Activated CD8-positive, alpha-beta memory T cell treated with anti-CD3 and anti-CD28 coated beads, Interleukin-2, amount 50 U/mL, for 1 hour (primary cell): ENCODE results near the gene LRRC2.
"Not testable (repeated sequence)": the region's sequence is repeated elsewhere in the genome, so short reads cannot be mapped to it uniquely, and the experiment has no call there.

Source experiments
- DNase-seq: peaks from one replicate; pipeline ENCODE4 v3.0.0-alpha.2; 2020; ENCODE audit errors: extremely low read depth

Gene LRRC2

DNA sequence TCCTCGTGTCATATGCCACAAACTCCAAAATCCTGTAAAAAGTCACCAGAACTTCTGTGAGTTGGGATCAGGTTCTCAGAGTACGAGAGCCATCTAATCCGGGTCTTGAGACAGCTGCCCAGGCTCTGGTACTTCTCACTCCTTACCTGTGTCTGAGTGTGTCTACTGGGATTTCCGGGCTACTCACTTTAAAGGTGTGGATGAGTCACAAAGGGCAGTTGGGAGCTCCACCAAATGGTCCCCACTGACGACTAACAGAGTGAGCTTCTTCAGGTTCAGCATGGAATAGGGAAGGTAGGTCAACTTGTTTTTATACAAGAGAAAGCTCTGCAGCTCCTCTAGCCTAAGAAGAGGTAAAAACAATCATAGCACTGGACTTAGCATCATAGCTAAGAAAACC, 38.9 kb downstream of the LRRC2 start:
- no peak for DNase-seq

DNA sequence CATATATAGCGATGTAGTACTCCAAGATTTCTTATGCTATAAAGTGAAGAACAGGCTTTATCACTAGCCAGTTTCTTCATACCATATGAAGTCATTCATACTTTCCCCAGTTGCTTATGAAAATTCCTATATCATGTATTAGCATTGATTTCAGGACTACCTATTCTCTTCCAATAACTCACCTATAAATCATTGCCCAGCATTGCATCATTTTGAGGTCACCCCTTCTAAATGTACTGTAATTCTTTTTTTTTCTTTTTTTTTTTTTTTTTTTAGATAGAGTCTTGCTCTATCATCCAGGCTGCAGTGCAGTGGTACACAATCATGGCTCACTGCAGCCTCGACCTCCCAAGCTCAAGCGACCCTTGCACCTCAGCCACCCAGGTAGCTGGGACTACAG, 41.3 kb downstream of the LRRC2 start:
- DNase-seq, result no peak

DNA sequence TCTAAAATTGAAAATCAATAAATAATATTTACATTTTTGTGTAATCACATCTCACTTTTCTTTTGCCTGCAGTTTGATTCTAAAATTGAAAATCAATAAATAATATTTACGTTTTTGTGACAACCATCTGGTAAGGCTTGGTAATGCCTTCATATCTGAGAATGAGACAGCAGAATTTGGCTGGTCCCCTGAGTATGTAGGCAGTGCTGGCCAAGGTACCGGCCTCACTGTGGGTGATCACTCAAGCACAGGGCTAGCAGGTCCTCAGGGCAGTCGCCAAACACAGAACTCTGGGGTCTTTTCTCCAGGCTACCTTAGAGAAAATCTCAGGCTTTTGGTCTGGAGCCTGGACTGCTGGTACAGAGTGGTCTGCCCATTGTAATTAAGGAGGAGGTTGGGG, 42.1 kb downstream of the LRRC2 start:
- no peak for DNase-seq

DNA sequence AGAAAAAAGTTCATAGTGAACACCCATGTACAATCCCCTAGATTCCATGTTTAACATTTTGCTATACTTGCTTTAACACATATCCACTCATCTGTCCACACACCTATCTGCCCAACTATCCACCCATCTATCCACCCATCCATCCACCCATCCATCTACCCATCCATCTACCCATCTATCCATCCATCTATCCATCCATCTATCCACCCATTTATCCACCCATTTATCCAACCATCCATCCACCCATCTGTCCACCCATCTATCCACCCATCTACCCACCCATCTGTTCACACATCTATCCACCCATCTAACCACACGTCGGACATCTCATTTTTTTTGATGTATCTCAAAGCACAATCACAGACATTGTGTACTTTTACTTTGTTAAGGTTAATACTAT, 42.5 kb downstream of the LRRC2 start:
- no peak for DNase-seq

DNA sequence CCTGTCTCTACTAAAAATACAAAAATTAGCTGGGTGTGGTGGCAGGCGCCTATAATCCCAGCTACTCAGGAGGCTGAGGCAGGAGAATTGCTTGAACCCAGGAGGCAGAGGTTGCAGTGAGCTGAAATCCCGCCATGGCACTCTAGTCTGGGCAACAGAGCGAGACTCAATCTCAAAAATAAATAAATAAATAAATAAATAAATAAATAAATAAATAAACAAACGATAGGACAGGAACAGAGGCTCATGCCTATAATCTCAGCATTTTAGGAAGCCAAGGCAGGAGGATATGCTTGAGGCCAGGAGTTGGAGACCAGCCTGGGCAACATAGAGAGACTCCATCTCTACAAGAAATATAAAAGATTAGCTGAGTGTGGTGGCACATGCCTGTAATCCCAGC, 43.9 kb downstream of the LRRC2 start:
- not testable (repeated sequence) for DNase-seq

DNA sequence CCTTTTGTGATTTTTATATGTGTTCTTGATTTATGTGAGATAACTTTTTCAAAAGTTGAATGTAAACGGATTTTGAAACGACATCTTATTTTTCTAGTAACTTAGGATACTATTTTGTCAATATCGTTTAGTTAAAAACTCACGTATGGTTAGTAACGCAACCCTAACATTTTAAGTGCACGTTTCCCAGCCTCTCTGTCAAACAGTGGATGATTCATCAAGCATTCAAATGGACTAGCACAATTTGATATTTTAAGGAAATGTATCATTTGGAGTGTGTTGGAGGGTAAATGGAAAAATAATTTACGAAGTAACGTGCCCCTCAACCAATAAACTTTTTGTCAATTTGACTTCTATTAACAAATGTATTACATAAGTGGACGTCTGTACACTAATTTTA, 45.0 kb downstream of the LRRC2 start:
- DNase-seq, result no peak

DNA sequence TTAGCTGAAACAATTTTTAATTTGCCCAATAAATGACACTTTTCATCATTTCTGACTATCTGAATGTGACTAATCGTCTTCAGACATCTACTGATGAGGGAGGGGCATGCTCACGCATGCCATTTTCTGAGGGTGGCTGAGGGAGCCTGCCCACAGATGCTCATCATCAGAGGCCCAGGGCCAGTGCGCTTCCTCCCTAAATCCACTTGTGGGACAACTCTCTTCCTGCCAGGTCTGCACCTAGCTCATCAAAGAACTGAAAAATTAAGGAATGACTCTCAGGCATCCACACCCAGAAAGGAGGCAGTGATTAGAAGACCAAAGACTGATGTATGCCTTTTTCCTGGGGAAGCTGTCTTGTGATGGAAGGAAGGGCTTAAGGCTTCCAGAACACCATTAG, 45.6 kb downstream of the LRRC2 start:
- DNase-seq, result no peak

DNA sequence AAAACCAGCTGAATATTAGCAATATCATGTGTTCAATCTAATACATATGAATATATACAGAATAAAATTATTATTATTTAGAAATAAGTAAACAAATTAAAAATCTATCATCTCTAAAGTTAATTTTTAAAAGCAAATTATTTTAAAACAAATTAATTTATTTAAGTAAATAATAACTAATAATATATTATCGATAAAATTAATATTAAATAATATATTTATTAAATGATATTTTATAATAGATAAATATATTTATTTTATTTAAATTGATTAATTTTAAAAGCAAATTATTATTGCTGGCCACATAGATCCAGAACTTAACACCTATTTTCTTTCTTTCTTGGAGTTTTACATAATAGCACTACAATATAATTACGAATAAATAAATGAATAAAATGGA, 46.1 kb downstream of the LRRC2 start:
- DNase-seq, result no peak

DNA sequence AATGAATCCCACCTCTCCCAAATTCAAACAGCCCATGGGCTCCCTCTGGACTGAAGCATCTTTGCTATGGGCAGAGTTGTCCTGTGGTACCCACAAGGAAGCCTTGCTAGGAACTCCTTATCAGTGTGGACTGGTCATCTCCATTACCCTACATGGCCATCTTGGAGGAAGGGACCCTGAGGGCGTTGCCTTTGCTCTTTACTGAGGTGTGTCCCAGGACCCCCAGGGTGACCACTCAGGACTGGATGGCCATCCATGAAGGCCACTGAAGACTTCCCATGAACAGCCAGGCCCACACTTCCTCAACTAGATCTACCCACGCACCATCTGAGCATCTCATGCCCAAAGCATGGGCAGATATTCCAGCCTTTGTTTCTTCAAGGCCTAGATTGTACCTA, 48.3 kb downstream of the LRRC2 start:
- no peak for DNase-seq

DNA sequence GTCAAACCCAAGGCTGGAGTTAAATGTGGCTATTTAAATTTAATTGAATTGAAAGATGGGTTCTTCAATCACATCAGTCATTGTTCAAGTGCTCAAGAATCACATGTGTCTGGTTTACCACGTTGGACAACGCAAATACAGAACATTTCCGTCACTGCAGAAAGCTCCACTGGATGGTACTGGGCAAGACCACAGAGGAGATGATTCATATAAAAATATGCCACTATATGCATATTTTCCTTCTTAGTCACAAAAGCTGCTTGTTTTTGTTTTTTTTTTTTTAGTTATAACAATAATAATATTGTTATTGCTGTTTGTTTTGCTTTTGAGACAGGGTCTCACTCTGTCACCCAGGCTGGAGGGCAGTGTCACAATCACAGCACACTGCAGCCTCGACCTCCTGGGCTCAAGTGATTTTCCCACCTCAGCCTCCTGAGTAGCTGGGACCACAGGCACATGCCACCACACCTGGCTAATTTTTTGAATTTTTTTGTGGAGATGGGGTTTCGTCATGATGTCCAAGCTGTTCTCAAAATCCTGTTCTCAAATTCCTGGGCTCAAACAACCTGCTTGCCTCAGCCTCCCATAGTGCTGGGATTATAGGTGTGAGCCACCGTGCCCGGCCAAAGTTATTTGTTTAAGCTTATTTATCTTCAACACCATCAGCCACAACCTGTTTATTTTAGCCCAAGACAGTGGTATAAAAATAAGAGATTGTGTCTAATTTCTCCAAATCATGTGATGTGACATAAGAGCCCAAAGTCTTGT, 48.9 kb downstream of the LRRC2 start:
- no peak for DNase-seq

DNA sequence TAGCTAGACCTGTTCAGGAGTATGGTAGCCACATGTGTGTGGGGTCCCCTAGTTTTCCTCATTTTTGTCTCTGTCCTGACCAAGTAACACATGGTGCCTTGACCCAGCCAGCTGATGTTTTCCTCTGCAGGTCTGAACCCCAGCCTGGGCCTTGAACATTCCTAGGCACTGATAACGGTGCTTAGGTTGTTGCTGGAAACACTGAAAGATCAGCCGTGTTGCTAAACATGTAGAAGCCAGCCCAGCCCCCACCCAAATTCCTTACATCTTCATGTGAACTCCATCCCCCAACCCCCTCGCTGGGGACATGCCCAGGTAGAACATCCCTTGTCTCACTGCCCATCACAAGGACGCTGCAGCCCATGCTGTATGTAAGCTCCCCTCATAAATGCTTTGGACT, 49.6 kb downstream of the LRRC2 start:
- no peak for DNase-seq

DNA sequence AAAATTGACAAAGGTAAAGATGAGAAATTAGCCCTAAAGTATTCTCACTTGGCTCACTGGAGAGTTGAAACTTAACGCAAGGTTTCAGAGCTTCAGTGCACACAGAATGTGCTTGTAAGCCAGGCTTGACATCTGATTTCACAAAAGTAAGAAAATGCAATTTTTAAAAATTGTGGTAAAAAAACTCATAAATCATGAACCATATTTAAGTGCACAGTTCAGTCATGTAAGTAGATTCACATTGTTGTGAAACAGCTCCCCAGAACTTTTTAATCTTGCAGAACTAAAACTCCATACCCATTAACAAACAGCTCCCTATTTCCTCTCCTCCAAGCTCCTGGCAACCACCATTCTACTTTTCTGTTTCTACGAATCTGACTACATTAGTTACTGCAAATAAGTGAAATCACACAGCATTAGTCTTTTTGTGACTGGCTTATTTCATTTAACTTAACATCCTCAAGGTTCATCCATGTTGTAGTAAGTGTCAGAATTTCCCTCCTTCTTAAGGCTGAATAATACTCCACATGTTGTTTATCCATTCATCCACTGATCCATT, 53.8 kb downstream of the LRRC2 start:
- DNase-seq, result no peak

DNA sequence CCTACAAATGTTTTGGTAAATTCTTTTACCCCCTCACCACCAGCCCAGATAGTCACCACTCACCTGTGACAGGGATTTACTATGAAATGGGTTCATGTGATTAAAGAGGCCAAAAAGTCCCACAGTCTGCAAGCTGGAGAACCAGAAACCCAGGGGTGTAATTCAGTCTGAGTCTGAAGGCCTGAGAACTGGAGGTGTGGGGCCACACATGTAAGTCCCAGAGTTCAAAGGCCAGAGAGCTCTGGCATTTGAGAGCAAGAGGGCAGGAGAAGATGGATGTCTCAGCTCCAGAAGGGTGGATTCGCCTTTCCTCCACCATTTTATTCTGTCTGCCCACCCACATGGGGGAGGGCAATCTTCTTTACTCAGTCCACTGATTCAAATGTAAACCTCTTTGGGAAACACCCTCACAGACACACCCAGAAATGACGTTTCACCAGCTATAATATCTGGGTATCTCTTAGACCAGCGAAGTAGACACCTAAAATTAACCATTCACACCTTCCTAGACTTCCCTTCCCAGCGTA, 56.4 kb downstream of the LRRC2 start:
- DNase-seq, result no peak

DNA sequence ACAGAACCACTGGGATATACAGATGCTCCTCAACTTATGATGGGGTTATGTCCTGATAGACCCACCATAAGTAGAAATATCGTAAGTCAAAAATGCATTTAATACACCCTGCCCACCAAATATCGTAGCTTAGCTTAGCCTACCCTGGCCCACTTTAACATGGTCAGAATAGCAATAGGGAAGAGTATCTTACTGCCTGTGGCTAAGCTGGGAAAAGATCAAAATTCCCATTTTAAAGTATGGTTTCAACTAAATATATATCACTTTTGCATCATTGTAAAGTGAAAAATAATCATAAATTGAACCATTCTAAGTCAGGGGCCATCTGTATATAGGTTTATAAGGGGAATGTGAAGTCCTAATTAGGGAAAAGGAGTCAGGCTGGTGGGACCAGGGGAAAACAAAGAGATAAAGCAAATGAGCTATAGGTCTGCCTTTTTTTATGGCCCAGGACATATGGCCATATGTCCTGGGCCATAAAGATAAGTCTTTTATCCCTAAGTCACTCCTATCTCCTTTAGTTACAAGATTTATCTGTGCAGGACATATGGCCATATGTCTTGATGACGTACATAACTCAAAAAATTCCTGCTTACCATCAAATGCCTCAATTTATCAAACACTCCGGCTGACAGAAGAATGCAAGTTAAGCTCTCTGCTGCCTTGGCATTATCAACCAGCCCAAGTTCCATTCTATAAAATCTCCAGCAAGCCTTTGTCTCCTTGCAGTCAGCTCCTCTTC, 57.1 kb downstream of the LRRC2 start:
- DNase-seq, result no peak

DNA sequence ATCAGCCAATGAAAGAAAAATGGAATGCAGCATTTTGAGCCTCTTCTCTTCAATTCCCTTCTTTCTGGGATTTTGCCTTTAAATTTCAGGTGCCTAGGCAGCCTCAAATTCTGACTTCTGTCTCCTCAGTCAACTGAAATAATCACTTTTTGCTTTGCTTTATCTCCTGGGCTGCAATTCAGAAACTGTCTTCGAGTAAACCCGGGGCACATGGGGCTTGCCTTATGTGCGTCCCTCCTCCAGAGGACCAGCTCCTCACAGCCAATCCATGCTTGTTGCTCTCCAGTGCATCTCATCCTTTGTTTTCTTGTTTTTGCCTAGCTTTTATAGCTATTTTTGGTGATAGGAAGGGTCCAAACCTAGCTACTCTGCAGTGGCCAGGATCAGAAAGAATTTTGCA, 59.6 kb downstream of the LRRC2 start:
- DNase-seq, result no peak

DNA sequence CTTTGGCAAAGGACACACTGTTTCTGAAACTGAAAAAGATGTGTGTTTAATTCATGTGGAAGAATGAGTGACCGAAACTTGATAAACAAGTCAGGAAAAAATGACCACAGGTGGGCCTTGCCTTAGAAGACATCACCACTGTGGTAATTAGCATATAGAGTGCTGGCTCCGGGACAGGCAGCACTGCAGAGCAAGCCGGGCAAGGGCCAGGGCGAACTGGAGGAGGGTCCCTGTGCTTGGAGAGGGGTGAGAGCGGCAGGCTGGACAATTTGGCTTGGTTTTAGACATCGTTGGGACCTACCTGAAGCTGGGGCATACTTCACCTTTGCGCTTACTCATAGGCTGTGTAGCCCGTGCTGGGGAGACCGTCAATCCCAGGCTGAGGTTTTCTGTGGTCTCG, 60.1 kb downstream of the LRRC2 start:
- no peak for DNase-seq

DNA sequence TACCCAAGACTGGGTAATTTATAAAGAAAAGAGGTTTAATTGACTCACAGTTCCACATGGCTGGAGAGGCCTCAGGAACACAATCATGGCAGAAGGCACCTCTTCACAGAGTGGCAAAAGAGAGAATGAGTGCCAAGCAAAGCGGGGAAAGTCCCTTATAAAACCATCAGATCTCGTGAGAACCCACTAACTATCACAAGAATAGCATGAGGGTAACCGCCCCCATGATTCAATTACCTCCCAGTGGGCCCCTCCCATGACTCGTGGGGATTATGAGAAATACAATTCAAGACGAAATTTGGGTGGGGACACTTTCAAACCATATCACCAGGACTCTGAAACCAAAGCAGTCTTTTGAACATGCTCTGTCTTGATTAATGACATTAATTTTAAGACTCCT, 61.3 kb downstream of the LRRC2 start:
- DNase-seq, result no peak

DNA sequence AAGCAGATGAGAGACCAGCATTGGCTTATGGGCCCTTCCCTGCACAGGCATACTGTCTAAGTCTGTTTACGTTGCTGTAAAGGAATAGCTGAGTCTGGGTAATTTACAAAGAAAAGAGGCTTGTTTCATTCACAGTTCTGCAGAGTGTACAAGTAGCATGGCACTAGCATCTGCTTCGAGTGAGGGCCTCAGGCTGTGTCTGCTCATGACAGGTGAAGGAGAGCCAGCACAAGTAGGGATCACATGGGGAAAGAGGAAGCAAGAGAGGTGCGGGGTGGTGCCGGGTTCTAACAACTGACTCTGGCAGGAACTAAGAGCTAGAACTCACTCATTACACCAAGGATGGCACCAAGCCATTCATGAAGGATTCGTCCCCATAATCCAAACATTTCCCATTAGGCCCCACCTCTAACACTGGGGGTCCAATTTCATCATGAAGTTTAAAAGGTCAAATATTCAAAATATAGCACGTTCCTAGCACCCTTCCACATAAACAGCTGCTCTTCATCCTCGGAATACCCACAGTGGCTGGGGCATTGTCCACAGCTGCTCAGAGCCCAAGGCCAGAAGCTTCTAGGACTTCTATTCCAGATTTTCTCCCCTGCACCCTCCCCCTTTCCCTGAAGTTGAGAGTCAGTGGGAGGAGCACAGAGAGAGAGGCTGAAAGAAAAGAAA, 62.8 kb downstream of the LRRC2 start:
- DNase-seq, result no peak

DNA sequence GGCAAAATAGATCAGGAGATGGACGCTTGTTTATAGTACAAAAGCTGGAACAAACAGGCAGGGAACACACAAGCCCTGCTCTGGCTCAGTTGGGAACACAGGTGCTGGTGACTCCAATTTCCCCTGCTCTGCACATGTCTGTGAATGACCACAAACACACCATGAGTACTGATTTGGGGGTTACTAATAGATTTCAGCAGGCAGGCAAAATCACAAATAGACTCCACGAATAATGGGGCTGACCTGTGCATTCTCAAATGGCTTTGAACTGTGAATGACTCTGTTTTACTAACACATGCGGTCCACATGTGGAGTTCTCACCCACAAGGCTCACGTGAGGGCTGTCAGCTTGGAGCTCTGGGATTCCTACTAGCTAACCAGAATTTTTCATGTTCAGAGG, 64.4 kb downstream of the LRRC2 start:
- DNase-seq, result no peak

DNA sequence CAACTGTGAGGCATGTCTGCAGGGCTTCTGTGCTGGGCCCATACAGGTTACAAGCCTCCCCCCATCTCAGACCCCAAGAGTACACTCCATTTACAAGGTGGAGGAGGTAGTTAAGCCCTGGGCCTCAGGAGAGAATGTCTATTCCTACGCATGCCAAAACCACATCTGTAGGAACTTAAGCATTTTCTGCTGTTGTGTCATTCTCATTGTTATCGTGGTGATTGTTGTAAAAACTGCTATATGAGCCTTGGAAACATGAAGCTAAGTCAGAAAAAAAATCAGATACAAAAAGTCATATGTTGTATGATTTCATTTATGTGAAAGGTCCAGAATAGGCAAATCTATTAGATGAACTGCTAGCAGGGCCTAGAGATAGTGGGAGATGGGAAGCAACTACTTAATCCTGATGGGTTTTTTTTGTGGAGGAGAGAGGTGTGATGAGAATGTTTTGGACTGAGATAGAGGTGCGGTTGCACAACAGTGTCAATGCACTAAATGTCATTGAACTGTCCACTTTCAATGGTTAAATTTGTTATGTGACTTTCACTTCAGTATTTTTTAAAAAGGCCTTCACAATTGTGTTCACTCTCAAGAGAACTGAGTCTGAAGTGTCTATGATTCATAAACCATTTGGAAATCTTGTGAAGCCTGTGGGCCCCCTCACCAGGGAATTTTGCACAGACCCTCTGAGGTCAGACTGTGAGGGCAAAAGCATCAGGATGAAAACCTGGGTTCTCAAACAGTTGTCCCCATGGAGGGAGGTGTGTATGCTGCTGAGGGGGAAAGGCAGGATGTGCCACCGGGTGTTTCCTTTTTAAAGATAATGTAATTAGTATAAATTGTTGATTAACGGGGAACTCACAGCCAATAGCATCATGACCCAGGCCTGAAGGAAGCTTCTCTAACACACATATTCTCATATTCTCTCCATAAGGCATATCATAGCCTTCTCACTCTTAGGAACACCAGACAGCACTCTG, 65.2 kb downstream of the LRRC2 start:
- no peak for DNase-seq

DNA sequence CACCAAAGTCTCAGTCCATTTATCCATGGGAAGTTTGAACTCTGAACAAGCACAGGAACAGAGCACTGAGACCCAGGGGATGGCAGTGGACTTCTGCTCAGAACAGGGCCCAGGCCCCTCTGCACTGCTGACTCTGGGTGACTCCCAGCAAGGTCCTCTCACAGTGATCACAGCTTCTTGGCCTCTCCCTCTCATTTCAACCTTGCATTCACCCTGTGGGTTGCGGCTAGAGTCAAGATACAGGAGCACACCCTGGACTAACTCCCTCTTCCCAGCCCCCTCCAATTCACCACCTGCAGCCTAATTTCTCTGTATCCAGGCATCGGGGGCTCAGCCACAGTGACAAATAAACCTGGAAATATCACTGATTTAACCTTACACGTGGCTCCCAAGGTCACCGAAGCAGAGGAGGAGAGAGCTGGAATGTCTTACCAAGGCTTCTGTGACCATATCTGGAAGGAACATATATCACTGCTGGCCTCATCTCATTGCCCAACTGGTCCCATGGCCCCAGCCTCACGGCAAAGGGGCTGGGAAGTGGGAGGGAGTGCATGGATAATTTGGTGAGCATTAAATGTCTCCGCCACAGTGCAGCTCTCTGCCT, 67.1 kb downstream of the LRRC2 start:
- DNase-seq, result no peak
